SK-N-SH (cell line): ENCODE data around the gene EVX1.

Experiments
- CTCF ChIP-seq: fragments of 200-600 bp; sonication (generic); IDR thresholded peaks from 2 replicates; pipeline ENCODE4 v1.6.1; 2017; ENCODE audit warnings: antibody characterized with exemption, mild to moderate bottlenecking, moderate library complexity
- FOXM1 ChIP-seq: IDR thresholded peaks from 2 replicates; pipeline ENCODE4 v1.4.0; 2012; ENCODE audit warnings: low read depth, mild to moderate bottlenecking
- TAF1 ChIP-seq: IDR thresholded peaks from 2 replicates; pipeline ENCODE4 v1.6.1; 2012; ENCODE audit warnings: low read depth, mild to moderate bottlenecking, low read length, moderate library complexity, borderline replicate concordance

- no peak for TF ChIP-seq FOXM1
- TF ChIP-seq CTCF: no peak
- TF ChIP-seq TAF1: no peak
Observed at GRCh38 chr7:27194686-27195379, 47.8 kb upstream of the EVX1 start.
